Right lobe of liver (tissue), 6 donors: ENCODE results near the gene EHD4. TPM values are rescaled to one million over a fixed set of nuclear protein-coding genes. Genes with fewer than 3 reads are reported as not detected.

Experiments used
- ATAC-seq, 4 donors: fragments of 200-7000 bp; cut with Tn5 transposase; one replicate each; pipeline ENCODE4 v1.9.1; 2020; ENCODE audit warnings: mild to moderate bottlenecking in 4 of 4, moderate library complexity in 4 of 4
- DNase-seq, 3 donors: peaks; one replicate each; pipeline ENCODE4 v3.0.0-alpha.2; 2020
- H3K27ac ChIP-seq, 3 donors: fragments of 200-600 bp; one replicate each; pipeline ENCODE4 v1.8.0; 2022
- H3K27me3 ChIP-seq, 2 donors: fragments of 200-600 bp; one replicate each; pipeline ENCODE4 v1.8.0; 2022
- H3K36me3 ChIP-seq, 4 donors: fragments of 200-600 bp; sonication (generic) in 1 of 4; one replicate each; pipeline versions ENCODE4 v1.5.1 to v1.8.0; 2017 to 2022; ENCODE audit warnings: control low read depth in 1 of 4
- H3K4me1 ChIP-seq, 4 donors: fragments of 200-600 bp; sonication (generic) in 1 of 4; one replicate each; pipeline versions ENCODE4 v1.5.1 to v1.8.0; 2017 to 2022; ENCODE audit warnings: control low read depth in 1 of 4
- H3K4me3 ChIP-seq, 3 donors: fragments of 200-600 bp; one replicate each; pipeline ENCODE4 v1.8.0; 2022
- H3K9me3 ChIP-seq, 4 donors: fragments of 200-600 bp; sonication (generic) in 1 of 4; one replicate each; pipeline versions ENCODE4 v1.5.1 to v1.8.0; 2017 to 2022; ENCODE audit warnings: control low read depth in 1 of 4
- POLR2A ChIP-seq: fragments of 450-650 bp; IDR thresholded peaks from one replicate; pipeline ENCODE4 v1.6.1; 2017; ENCODE audit warnings: antibody characterized with exemption, mild to moderate bottlenecking
- WGBS: methylation state at CpG from one replicate; pipeline ENCODE4 v1.1.6; 2018; ENCODE audit warnings: low coverage, low lambda C conversion rate; ENCODE audit not compliant: insufficient coverage; ENCODE audit errors: missing lambda C conversion rate; 5-methylcytosine and 5-hydroxymethylcytosine counted together
- intact Hi-C, 2 donors: fragments of 100-400 bp; cut with DNase I; formaldehyde crosslinking; loops; one replicate each; pipeline versions ENCODE4 v1.11.2 to v1.14.1; 2022
- total RNA-seq, 6 experiments: library from RNA; depleted of rRNA in 2 of 6; stranded (reverse); fragments of >200 nt in 2 of 6; fragmentation: NEBNext Ultra II Directional in 3 of 6; extraction: Animal tissue kit (Norgen Biotek cat#: 25700) in 3 of 6; gene quantifications; one replicate each; pipeline versions ENCODE4 v1.1.0 to v1.2.4, GENCODE V29; 2016 to 2023
- TF ChIP-seq, protein P1 (sequence below), 4 donors: fragments of 200-600 bp in 3 of 4; fragments of 450-650 bp in 1 of 4; IDR thresholded peaks; one replicate each; pipeline versions ENCODE4 v1.5.1 to v1.8.0; 2016 to 2022; ENCODE audit warnings: antibody characterized with exemption in 4 of 4, mild to moderate bottlenecking in 2 of 4
- donor health status: DM: no; HTN: yes; CAD: no.
- donor health status: DM: no; HTN: no; CAD: no.
- donor health status: DM: no; HTN: no; CAD: no.
- donor health status: DM: no; HTN: yes; CAD: no.
- donor health status: DM: no; HTN: yes; CAD: no.

The EHD4 gene
- total RNA-seq, 6 experiments from 2014 or later, result 4.7 to 21.5 (median 11.1) TPM

- no peak overlapping the region for H3K4me3 ChIP-seq
- no peak overlapping the region for H3K27ac ChIP-seq
- TF ChIP-seq, protein P1, sequence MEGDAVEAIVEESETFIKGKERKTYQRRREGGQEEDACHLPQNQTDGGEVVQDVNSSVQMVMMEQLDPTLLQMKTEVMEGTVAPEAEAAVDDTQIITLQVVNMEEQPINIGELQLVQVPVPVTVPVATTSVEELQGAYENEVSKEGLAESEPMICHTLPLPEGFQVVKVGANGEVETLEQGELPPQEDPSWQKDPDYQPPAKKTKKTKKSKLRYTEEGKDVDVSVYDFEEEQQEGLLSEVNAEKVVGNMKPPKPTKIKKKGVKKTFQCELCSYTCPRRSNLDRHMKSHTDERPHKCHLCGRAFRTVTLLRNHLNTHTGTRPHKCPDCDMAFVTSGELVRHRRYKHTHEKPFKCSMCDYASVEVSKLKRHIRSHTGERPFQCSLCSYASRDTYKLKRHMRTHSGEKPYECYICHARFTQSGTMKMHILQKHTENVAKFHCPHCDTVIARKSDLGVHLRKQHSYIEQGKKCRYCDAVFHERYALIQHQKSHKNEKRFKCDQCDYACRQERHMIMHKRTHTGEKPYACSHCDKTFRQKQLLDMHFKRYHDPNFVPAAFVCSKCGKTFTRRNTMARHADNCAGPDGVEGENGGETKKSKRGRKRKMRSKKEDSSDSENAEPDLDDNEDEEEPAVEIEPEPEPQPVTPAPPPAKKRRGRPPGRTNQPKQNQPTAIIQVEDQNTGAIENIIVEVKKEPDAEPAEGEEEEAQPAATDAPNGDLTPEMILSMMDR (IDR thresholded peaks at IDR 0.05), result no peak
- DNase-seq, result peak in 1 of 3 donors; percentile 24
- no peaks in the 10 kb centered on the region for H3K36me3 ChIP-seq
- intact Hi-C loops, result loop anchor here in 1 of 2 donors (5.0 to 10.0 kb wide), 2 partner anchors 64 to 91 kb away; no protein-coding TSS in a partner anchor
- no peak for ATAC-seq
- no peaks in the 10 kb centered on the region for H3K9me3 ChIP-seq
- no peaks in the 10 kb centered on the region for H3K4me1 ChIP-seq
- no peaks in the 10 kb centered on the region for H3K27me3 ChIP-seq
- 74% methylated on average over 10 of the region's 11 CpGs for WGBS
Observed at GRCh38 chr15:41993472-41994170, 21.3 kb upstream of the EHD4 start.

DNA sequence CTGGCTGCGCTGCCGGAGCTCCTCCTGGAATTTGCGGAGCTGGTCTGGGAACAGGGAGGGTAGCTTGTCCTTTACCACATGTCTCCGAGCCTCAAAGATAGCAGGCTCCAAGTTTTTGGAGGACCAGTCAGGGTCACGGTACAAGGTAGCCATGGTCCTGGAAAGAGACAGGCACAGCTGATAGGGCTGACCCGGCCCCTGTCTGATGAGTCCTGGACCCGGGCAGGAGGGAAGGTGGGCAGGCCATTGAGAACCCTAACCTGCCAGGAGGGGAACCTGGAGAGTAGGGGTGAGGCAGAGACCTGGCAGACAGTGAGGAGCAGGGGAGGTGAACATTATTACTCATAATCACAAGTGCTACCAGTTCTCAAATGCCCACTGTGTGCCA is 20.4 kb upstream of the EHD4 start:
- H3K27me3 ChIP-seq, result no peaks in the 10 kb centered on the region
- TF ChIP-seq POLR2A, result no peak
- TF ChIP-seq, protein P1 (IDR thresholded peaks at IDR 0.05), result no peak
- peak in 1 of 3 donors; percentile 25 for DNase-seq
- no peak for ATAC-seq
- intact Hi-C loops, result loop anchor here in 1 of 2 donors (5.0 to 10.0 kb wide), 2 partner anchors 65 to 92 kb away; no protein-coding TSS in a partner anchor
- H3K9me3 ChIP-seq, result no peaks in the 10 kb centered on the region
- H3K36me3 ChIP-seq, result no peaks in the 10 kb centered on the region
- H3K4me1 ChIP-seq, result no peaks in the 10 kb centered on the region
- no peak overlapping the region for H3K27ac ChIP-seq
- 83% methylated on average over 1 of the region's 7 CpGs for WGBS
- no peak overlapping the region for H3K4me3 ChIP-seq

DNA sequence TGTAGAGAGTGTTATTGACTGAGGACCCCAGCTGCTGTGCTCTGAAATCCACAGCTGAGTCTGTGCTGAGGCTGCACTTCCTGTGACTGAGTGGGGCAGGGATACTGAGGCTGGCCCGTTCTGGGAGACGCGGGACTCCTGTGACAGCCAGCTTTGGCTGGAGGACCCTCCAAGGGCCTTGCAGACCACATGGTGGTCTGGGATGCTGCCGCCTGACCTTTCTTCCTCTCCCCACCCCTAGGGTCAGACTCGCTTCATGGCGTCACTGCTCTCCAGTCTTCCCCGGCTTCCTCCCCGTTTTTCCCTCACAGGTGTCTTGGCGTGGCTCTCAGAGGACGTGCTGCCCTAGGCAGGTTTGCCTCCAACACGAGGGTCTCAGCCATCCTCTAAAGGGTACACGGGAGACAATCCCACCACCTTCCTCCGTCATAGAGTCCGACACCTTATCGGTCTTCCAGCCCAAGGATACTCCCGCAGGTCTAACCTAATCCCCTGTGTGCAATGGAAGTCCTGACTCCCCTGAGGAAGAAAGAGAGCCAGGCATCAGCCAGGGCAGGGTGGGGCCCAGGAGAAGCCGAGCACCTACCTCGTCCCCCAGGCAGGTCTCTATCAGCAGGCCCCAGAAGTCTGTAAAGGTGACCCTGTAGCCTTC is 19.9 kb upstream of the EHD4 start:
- no peak for TF ChIP-seq POLR2A
- TF ChIP-seq, protein P1 (IDR thresholded peaks at IDR 0.05), result no peak
- peak in 2 of 3 donors; percentile 7 to 24 for DNase-seq
- WGBS, result 69% methylated on average over 10 of the region's 18 CpGs

GRCh38 chr15:41990691-41991090 is 18.3 kb upstream of the EHD4 start:
- Histone ChIP-seq H3K4me3 (no peak overlapping the region), H3K27ac (no peak overlapping the region), H3K9me3 (no peaks in the 10 kb centered on the region), H3K27me3 (no peaks in the 10 kb centered on the region), H3K36me3 (no peaks in the 10 kb centered on the region), H3K4me1 (no peaks in the 10 kb centered on the region)
- ATAC-seq (no peak), DNase-seq (peak in 2 of 3 donors; percentile 8 to 31)
- no peak for TF ChIP-seq POLR2A
- TF ChIP-seq, protein P1 (IDR thresholded peaks at IDR 0.05), result no peak
- intact Hi-C loops, result loop anchor here in 1 of 2 donors (5.0 to 10.0 kb wide), 2 partner anchors 67 to 94 kb away; no protein-coding TSS in a partner anchor
- no CpG with 5 or more reads among the region's 3 CpGs for WGBS

More for the DNA sequence above, 19.9 kb upstream of the EHD4 start:
- H3K27me3 ChIP-seq, result no peaks in the 10 kb centered on the region
- H3K27ac ChIP-seq, result no peak overlapping the region
- intact Hi-C loops, result loop anchor here in 1 of 2 donors (5.0 to 10.0 kb wide), 2 partner anchors 65 to 93 kb away; no protein-coding TSS in a partner anchor
- no peaks in the 10 kb centered on the region for H3K4me1 ChIP-seq
- H3K9me3 ChIP-seq, result no peaks in the 10 kb centered on the region
- no peaks in the 10 kb centered on the region for H3K36me3 ChIP-seq
- H3K4me3 ChIP-seq, result no peak overlapping the region
- ATAC-seq, result no peak
